Activated CD4-positive, CD25-positive, alpha-beta regulatory T cell treated with anti-CD3 and anti-CD28 coated beads, Interleukin-2, amount 50 U/mL, for 24 hours (primary cell): Measurements from ENCODE around the gene YBX2.

Experiments used
- ATAC-seq, 2 donors: fragments of 150-1000 bp; cut with Tn5 transposase; one replicate each; pipeline ENCODE4 v1.10.0; 2021; ENCODE audit warnings: mild to moderate bottlenecking in 1 of 2, moderate library complexity in 1 of 2

YBX2 gene

DNA sequence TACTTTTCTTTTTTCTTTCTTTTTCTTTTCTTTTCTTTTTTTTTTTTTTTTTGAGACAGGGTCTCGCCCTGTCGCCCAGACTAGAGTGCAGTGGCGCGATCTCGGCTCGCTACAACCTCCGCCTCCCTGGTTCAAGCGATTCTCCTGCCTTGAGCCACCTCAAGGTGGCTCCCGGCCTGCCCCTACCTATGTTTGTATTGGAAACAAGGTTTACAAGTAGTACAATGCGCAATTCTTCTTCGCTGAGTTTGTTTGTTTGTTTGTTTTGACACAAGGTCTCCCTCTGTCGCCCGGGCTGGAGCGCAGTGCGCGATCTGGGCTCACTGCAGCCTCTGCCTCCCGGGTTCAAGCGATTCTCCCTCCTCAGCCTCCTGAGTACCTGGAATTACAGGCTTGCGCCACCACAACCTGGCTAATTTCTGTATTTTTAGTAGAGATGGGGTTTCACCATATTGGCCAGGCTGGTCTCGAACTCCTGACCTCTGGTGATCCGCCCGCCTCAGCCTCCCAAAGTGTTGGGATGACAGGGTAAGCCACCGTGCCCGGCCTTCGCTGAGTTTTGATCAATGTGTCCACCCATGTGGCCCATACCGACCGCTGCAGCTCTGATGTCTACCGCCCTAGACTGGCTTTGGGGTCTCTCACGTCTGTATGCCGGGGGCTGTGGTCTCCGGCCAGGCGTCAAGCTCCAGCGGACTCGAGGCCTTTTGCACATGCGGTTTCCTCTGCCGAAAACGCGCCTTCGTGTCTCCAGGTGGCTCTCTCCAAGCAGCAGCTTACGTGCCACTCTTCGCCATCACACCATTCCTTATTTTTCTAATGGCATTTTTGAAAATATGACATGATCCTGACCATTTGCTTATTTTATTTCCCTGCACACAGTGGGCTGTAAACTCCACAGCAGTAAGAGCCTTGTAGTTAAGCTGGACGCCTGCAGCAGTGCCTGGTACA lies 1.1 kb upstream of the YBX2 start:
- no peak for ATAC-seq

DNA sequence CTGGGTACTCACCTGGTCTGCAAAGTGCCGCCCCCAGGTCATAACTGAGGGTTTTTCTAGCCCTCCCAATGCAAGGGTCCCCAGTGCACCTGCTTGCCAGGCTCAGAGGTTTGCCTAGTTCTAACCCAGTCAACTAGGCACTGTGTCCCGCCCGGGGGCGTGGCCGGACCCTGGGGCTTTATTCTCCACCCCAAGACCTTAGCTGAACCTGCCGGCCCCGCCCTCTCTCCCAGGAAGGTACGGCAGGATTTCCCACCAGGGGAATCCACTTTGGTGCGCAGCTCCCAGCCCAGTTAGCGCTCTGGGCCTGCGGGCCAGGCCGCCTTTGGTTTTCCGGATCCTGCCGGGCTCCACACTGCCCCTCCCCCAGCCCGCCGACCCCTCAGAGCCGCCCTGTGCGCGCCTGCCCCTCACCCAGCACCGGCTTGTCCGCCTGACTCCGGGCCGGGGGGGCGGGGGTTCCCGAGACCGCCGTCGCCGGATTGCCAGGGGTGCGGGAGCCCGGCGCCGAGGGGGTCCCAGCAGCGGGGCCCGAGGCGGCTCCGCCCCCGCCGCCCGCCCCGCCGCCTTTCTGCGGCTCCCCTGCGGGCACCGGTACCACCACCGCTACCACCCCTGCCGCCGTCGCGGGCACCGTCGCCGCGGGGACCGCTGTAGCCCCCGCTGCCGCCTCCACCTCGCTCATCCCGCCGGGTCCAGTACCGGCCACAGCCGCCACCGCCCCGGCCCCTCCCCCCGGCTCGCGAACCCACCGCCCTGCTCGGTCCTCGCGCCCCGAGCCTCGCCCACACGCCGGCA lies 424 bp downstream of the YBX2 start:
- ATAC-seq = no peak

- no peak for ATAC-seq
Measured at GRCh38 chr17:7293159-7293558, 1.3 kb downstream of the YBX2 start.

DNA sequence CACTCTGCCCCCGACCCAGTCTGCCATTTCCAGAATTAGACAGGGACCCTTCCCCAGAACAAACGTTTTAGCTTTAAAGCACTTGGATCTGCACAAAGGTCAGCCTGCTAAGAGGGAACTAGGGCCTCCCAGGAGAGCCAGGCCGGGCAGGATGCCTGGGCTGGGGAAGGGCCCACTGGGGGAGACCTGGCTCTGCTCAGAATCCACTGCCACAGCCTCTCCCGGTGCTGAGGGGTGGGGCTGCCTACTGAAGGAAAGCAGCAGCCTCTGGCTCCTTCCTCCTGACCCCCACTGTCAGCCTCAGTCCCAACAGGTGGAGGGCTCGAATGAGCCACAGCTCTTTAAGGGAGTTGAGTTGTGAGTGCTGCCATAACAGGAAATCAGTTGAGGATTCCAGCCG lies 1.7 kb downstream of the YBX2 start:
- no peak for ATAC-seq

DNA sequence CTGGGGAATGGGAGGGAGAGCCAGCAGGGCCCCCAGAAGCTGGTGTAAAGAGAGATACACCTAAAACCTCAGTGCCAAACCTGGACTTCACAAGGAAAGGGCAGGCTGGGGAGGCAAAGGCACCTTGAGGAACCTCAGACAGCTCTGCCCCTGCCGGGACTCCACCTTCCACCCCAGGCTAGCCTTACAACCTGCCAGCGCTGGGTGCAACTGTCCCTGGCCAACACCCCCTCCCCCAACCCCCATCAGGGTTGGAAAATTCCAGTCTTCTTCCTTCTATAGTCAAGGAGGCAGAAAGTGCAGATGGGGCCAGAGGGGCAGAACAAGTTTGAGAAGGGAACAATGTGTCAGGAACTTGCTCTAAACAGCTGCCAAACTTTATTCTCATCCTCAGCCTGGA lies 2.2 kb downstream of the YBX2 start:
- no peak for ATAC-seq

DNA sequence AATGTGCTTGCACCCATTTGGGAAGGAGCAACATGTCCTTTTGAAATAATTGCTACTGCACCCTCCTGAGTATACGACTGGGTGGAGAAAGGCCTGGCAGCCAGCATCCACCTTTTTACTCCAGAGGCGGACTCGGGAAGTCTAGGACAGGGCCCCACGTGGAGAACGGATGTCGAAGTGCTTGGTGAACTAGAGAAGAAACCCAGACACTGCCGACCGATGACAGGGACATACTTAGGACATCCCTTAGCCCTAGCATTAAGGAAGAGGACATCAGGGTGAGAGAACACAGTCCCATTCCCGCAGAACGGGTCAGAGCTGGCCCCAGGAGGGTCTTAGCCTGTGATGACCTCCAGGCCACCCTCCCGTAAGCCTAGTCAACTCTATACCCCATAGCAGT lies 3.8 kb downstream of the YBX2 start:
- no peak for ATAC-seq

DNA sequence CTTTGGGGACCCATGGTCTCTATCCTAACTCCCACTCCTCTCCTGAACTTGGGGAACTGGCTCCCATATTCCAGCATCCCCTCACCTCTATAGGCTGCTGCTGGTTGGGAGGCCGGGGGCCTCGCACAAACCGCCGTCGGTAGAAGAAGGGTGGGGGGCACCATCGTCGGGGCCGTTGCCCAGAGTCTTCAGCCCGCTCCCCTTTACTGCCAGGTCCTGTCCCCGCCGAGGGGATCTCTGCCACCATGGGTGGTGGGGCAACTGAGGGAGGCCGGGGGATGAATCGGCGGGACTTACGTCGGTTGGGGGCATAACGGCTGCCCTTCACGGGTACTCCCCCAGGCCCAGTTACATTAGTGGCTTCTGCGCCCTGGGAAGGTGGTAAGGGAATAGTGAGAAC lies 4.3 kb downstream of the YBX2 start:
- no peak for ATAC-seq

GRCh38 chr17:7289256-7290032 lies 5.0 kb downstream of the YBX2 start:
- no peak for ATAC-seq

DNA sequence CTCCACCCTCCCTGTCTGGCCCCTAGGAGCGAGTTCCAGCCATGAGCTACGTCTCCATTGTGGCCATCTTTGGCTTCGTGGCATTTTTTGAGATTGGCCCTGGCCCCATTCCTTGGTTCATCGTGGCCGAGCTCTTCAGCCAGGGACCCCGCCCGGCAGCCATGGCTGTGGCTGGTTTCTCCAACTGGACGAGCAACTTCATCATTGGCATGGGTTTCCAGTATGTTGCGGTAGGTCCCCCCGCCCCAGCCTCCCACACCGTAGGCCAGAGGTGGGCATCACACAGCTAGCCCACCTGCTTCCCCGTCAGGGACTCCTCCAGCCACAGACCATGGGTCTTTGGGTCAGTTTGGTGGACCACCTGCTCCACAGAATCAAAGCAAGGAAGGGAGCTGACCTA lies 8.8 kb downstream of the YBX2 start:
- ATAC-seq = no peak

DNA sequence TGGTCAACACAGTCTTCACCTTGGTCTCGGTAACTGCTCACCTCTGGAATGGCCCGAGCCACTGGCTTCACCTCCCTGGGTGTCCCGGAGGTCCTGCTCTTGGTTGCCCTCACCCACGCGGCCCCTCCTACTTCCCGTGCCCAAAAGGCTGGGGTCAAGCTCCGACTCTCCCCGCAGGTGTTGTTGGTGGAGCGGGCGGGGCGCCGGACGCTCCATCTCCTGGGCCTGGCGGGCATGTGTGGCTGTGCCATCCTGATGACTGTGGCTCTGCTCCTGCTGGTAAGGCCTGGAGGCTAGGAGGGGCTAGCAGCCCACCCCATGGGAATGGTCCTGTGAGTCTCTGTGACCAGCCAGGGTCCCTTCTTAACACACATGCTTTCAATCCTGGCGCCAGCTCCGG lies 9.5 kb downstream of the YBX2 start:
- ATAC-seq = no peak

GRCh38 chr17:7283471-7284216 lies 10.8 kb downstream of the YBX2 start:
- no peak for ATAC-seq

GRCh38 chr17:7282752-7283321 lies 11.6 kb downstream of the YBX2 start:
- no peak for ATAC-seq

- ATAC-seq = no peak
Measured at GRCh38 chr17:7281953-7282751, 12.3 kb downstream of the YBX2 start.

- ATAC-seq = peak; percentile 75 to 80
Measured at GRCh38 chr17:7281074-7281952, 13.1 kb downstream of the YBX2 start, which contains the start of gene SLC2A4. Gene SLC2A4 (plus strand): TSS chr17:7281718. CDS start chr17:7281935, 217 bp downstream.

DNA sequence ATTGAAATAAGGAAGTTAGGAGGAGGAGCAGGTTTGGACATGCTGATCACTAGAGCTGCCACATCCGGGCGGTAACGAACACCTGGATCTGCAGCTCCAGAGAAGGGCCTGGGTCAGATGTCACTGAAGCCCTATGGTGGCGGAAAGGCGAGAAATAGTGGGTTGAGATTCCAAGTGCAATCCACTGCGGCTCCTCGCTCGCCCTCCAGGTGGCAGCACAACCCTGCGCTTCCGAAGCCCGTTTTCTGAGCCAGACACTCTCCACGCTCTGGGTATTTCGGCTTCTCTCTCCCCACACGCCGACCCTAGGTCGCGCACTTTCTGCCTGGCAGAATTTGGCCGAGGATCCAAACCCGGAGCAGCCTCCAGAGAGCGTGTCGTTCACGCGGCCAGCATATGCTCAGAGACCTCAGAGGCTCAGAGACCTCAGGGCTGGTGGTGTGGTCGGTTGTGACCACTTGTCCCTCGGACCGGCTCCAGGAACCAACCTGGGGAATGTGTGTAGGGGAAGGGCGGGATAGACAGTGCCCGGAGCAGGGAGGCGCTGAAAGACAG lies 13.8 kb downstream of the YBX2 start:
- peak; percentile 78 to 85 for ATAC-seq

DNA sequence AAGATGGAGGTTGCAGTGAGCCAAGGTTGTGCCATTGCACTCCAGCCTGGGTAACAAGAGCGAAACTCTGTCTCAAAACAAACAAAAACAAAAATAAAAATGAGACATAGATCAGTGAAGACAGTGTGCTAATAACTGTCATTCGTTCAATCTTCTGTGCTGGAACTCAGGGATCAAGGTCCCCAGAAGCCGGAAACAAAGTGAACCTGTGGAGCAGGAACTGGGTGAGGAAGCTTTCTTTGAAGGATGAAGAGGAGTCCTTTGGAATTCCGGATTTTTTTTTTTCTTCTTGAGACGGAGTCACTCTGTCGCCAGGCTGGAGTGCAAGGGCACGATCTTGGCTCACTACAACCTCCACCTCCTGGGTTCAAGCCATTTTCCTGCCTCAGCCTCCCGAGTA lies 15.0 kb downstream of the YBX2 start:
- no peak for ATAC-seq

DNA sequence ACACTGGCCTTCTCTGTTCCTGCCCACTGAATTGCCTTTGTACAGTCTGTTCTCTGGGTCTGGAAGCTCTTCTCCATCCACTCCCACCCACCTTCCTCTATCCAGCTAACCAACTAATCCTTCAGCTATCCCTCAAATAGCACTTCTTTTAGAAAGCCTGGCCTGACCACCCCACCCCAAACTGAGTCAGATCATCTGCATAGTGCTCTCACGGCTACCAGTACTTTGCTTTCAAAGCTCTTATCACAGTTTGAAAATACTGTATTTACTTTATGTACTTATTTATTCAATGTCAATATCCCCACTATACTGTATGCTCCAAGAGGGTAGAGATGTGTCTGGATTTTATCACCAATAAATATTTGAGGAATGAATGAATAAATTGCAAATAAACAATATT lies 27.7 kb downstream of the YBX2 start:
- no peak for ATAC-seq

GRCh38 chr17:7263801-7264078 lies 30.7 kb downstream of the YBX2 start:
- no peak for ATAC-seq

DNA sequence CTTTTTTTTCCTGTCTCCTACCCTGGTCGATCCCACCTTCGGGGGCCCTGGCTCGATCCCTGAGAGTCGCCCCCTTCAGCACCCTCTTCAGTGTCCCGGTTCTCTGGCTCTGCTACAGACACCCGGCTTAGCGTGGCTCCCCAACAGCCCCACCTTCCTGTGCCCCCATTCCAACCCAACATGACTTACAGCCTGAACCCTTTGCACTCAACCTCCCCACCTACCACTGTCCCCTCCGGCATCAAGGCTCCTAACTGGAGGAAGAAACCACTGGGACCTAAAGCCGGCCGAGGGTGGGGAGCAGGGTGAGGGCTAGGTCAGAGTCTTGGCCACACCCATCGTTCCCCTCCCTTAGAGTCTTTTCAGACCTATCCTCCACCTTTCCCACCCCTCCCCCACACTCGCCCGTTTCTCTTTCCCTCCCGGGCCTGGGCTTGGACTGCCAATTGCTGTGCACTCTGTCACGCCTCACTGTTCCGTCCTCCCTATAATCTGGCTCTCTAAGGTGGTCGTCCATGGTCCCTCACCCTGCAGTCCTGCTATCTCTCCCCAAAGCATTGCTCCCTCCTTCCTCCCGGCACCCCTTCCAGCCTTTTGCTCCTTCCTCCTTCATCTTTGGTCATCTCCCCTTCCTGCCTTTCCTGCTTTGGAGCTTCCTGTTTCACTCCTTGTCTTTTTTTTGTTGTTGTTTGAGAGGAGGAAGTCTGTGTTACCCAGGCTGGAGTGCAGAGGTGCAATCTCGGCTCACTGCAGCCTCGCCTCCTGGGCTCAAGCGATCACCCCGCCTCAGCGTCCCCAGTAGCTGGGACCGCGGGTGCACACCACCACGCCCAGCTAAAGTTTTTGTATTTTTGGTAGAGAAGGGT lies 31.3 kb downstream of the YBX2 start:
- ATAC-seq = peak in 1 of 2 donors; percentile 11
